ENCODE measurements around the gene ST8SIA4.

GRCh38 chr5:100775533-100775855, 127.6 kb downstream of the ST8SIA4 start:
- no peak for TF ChIP-seq SP1 (IDR thresholded peaks at IDR 0.05)
- TF ChIP-seq CTCF (IDR thresholded peaks at IDR 0.05; ENCODE audit: low read depth, low read length, missing input control) = no peak
- no peak for TF ChIP-seq REST (IDR thresholded peaks at IDR 0.05)
- TF ChIP-seq ATF3 (IDR thresholded peaks at IDR 0.05) = no peak
- no peak for TF ChIP-seq RAD21 (IDR thresholded peaks at IDR 0.05)
- TF ChIP-seq MAX (IDR thresholded peaks at IDR 0.05) = no peak
- no peak for TF ChIP-seq TAF1 (conservative IDR thresholded peaks at IDR 0.05)
- TF ChIP-seq GABPA (IDR thresholded peaks at IDR 0.05 in 1 of 2, conservative IDR thresholded peaks at IDR 0.05 in 1 of 2) = no peak
- no peak for TF ChIP-seq ZBTB33 (IDR thresholded peaks at IDR 0.05)
- no peak for TF ChIP-seq HNF4G (IDR thresholded peaks at IDR 0.05)
- no peak for TF ChIP-seq YY1 (IDR thresholded peaks at IDR 0.05)

Measured in liver (tissue), 3 donors.